ENCODE measurements around the gene SNX22. TPM values are rescaled to one million over a fixed set of nuclear protein-coding genes. Genes with fewer than 3 reads are reported as not detected.

The SNX22 gene
- total RNA-seq, 4 donors from 2014 or later: 0.19 to 0.42 (median 0.33) TPM; not detected in 1

DNA sequence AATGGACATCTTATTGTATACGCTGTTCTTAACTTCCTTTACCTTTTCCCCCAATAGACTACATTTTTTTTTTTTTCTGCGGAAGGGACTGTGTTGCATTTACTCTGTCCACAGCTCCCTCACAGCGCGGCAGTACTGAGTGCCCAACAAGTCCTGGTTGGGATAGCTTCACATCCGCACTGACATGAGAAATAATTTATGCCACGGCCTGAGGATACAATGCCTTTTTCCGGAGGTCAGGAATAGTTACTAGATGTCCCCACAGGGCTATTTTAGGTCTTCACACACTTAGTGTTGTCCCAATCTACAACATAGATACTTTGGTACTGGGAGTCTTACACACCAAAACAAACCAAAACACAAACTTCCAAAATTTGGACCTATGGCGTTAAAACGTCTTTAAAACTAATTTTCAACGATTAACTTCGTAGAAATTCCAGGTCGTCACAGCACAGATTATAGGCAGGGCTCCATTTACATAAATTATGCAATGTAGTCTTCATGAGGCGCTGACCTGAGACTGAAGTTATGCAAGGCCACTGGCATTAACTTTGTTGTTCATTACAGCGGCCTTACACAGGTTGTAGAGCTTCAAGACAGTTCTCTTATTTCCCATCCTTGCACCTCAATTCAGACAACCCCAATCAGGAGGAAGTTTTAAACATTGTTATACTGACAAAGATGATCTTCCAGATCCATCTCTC, 12.3 kb downstream of the SNX22 start:
- no peaks in the 10 kb centered on the region for H3K27me3 ChIP-seq
- DNase-seq (ENCODE audit: extremely low spot score): no peak
- WGBS: 52% methylated on average over 14 of the region's 14 CpGs
- peak overlapping the region; percentile 80 to 90 (median 86) for H3K27ac ChIP-seq (replicated peaks in 1 of 4)
- intact Hi-C loops (cut with DNase I): loop anchor here (5.0 to 10.0 kb wide), 2 partner anchors 193 to 221 kb away; partner anchors contain the start of genes CSNK1G1, PCLAF and TRIP4
- peak overlapping the region; percentile 75 to 84 (median 82) for H3K4me3 ChIP-seq
- H3K9me3 ChIP-seq: no peaks in the 10 kb centered on the region
- H3K36me3 ChIP-seq: peaks cover 22 to 30% (median 28%) of the 10 kb centered on the region in 4 donors
- peaks cover 39 to 46% (median 41%) of the 10 kb centered on the region in 4 donors for H3K4me1 ChIP-seq
- TF ChIP-seq POLR2A (IDR thresholded peaks at IDR 0.05; ENCODE audit: low read depth) (no peak), EP300 (IDR thresholded peaks at IDR 0.05) (no peak), POLR2AphosphoS5 (IDR thresholded peaks at IDR 0.05) (no peak)
- TF ChIP-seq, protein P1, sequence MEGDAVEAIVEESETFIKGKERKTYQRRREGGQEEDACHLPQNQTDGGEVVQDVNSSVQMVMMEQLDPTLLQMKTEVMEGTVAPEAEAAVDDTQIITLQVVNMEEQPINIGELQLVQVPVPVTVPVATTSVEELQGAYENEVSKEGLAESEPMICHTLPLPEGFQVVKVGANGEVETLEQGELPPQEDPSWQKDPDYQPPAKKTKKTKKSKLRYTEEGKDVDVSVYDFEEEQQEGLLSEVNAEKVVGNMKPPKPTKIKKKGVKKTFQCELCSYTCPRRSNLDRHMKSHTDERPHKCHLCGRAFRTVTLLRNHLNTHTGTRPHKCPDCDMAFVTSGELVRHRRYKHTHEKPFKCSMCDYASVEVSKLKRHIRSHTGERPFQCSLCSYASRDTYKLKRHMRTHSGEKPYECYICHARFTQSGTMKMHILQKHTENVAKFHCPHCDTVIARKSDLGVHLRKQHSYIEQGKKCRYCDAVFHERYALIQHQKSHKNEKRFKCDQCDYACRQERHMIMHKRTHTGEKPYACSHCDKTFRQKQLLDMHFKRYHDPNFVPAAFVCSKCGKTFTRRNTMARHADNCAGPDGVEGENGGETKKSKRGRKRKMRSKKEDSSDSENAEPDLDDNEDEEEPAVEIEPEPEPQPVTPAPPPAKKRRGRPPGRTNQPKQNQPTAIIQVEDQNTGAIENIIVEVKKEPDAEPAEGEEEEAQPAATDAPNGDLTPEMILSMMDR (IDR thresholded peaks at IDR 0.05): no peak

DNA sequence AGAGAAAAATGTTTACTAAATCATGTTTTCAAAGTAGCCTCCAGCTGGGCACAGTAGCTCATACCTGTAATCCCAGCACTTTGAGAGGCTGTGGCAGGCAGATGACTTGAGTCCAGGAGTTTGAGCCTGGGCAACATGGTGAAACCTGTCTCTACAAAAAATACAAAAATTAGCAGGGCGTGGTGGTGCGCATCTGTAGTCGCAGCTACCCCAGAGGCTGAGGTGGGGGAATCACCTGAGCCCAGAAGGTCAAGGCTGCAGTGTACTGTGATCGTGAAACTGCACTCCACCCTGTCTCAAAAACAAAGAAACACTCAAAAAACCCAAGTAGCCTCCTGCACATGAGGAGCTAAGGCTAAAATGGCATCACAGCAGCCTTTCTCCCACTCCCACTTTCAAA, 12.9 kb downstream of the SNX22 start:
- intact Hi-C loops (cut with DNase I): loop anchor here (5.0 to 10.0 kb wide), 2 partner anchors 193 to 220 kb away; partner anchors contain the start of genes CSNK1G1, PCLAF and TRIP4
- 96% methylated on average over 4 of the region's 4 CpGs for WGBS
- Histone ChIP-seq H3K27ac (replicated peaks in 1 of 4) (no peak overlapping the region), H3K36me3 (peaks cover 16 to 24% (median 22%) of the 10 kb centered on the region in 4 donors), H3K4me3 (no peak overlapping the region), H3K4me1 (peaks cover 34 to 40% (median 35%) of the 10 kb centered on the region in 4 donors), H3K9me3 (no peaks in the 10 kb centered on the region), H3K27me3 (no peaks in the 10 kb centered on the region)
- TF ChIP-seq POLR2AphosphoS5 (IDR thresholded peaks at IDR 0.05) (no peak), EP300 (IDR thresholded peaks at IDR 0.05) (no peak), POLR2A (IDR thresholded peaks at IDR 0.05; ENCODE audit: low read depth) (no peak)
- TF ChIP-seq, protein P1 (IDR thresholded peaks at IDR 0.05): no peak
- DNase-seq (ENCODE audit: extremely low spot score): no peak

DNA sequence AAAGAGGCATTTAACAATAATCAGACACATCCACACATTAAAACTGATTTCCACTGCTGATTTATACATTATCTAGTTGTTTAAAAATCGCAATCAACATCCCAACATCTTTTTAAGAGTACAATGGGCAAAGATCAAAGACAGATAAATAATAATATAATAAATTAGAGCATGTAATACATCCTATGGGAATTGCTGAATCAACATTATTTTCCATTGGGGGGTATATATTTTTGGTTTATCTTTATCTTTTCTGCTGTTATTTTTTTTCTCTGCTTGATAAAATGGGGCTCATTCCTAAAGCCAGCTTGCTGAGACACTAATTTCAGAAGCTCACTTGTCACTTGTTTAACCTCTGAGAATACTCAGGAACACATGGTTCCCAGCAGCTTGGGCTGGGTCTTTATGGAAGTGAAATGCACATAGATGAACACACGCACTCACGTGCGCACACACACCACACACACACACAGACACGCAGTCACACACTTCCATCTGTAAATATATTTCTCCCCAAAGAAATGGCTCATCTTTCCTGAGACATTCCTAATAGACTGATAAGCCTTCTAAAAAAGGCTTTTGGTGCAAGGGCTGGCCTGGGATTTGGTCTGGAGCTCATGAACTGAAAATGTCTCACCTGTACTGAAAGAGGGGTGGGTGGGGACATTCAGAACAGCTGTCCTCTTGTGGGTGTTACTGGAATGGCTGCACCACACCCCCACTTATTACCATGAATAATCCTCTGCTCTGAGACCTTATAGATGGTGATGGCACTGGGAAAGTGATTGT, 14.8 kb downstream of the SNX22 start:
- TF ChIP-seq EP300 (IDR thresholded peaks at IDR 0.05) (no peak), POLR2A (IDR thresholded peaks at IDR 0.05; ENCODE audit: low read depth) (no peak), POLR2AphosphoS5 (IDR thresholded peaks at IDR 0.05) (no peak)
- TF ChIP-seq, protein P1 (IDR thresholded peaks at IDR 0.05): no peak
- WGBS: 89% methylated on average over 5 of the region's 5 CpGs
- DNase-seq (ENCODE audit: extremely low spot score): no peak
- Histone ChIP-seq H3K27ac (replicated peaks in 1 of 4) (no peak overlapping the region), H3K27me3 (no peaks in the 10 kb centered on the region), H3K9me3 (no peaks in the 10 kb centered on the region), H3K4me1 (peaks cover 17 to 22% (median 19%) of the 10 kb centered on the region in 4 donors), H3K36me3 (peaks cover 0 to 15% (median 13%) of the 10 kb centered on the region in 4 donors), H3K4me3 (no peak overlapping the region)
- intact Hi-C loops (cut with DNase I): loop anchor here (10.0 kb wide), 1 partner anchor 219 kb away; the partner anchor contains the start of genes PCLAF and TRIP4

DNA sequence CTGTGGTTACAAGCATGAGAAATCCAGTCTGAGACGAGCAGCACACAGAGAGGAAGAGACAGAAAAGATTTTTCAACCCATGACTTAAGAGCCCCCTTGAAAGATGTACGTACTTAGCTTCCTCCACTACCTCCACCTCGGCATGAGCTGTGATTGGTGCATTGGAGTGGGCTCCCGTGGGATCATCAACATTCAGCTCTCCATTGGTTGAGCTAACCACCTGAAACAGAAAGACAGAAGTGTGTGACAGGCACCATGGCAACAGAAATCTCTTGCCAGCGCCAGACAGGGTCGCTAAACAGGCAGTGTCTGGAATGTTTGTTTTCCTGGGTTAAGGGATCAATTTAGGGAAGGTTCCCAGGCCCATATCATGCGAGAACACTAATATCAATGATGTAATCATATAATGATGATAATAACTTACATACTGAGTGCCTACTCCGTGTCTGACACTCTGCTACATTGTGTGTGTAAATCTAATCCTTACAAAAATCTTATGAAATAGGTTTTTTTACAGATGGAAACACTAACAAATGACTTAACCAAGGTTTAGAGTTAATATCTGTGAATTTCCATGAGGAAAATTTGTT, 28.8 kb downstream of the SNX22 start:
- Histone ChIP-seq H3K9me3 (no peaks in the 10 kb centered on the region), H3K27me3 (no peaks in the 10 kb centered on the region), H3K4me3 (no peak overlapping the region), H3K4me1 (no peaks in the 10 kb centered on the region), H3K27ac (replicated peaks in 1 of 4) (no peak overlapping the region), H3K36me3 (peaks cover 4 to 70% (median 45%) of the 10 kb centered on the region in 4 donors)
- intact Hi-C loops (cut with DNase I): no loop called here
- DNase-seq (ENCODE audit: extremely low spot score): no peak
- 76% methylated on average over 8 of the region's 8 CpGs for WGBS
- TF ChIP-seq EP300 (IDR thresholded peaks at IDR 0.05): no peak

Data from esophagus muscularis mucosa (tissue), 4 donors.